Ovary (tissue), 3 donors: ENCODE measurements around the gene LRRTM1.

Source experiments
- CTCF ChIP-seq, 3 donors: fragments of 450-650 bp in 2 of 3; fragments of 200-600 bp in 1 of 3; IDR thresholded peaks; one replicate each; pipeline versions ENCODE4 v1.5.1 to v1.8.0; 2016 to 2022; ENCODE audit warnings: antibody characterized with exemption in 3 of 3, mild to moderate bottlenecking in 1 of 3
- EP300 ChIP-seq: sonication (generic); formaldehyde crosslinking; IDR thresholded peaks from one replicate; pipeline ENCODE4 v1.6.1; 2017; ENCODE audit warnings: antibody characterized with exemption
- POLR2A ChIP-seq: fragments of 450-650 bp; IDR thresholded peaks from one replicate; pipeline ENCODE4 v1.6.1; 2017; ENCODE audit warnings: antibody characterized with exemption, mild to moderate bottlenecking, moderate library complexity
- donor health status: DM: no; HTN: no; CAD: no.

GRCh38 chr2:80338794-80339193 is 34.2 kb upstream of the LRRTM1 start:
- no peak for TF ChIP-seq CTCF (IDR thresholded peaks at IDR 0.05)
- TF ChIP-seq POLR2A: no peak
- no peak for TF ChIP-seq EP300
